Gastrocnemius medialis (tissue), 4 donors: ENCODE data around the gene DBX1. TPM values are rescaled to one million over a fixed set of nuclear protein-coding genes. Genes with fewer than 3 reads are reported as not detected.

Experiments used
- ATAC-seq, 2 donors: fragments of 150-250 bp; one replicate each; pipeline ENCODE4 v1.9.1; 2016
- DNase-seq, 2 donors: peaks; one replicate each; pipeline ENCODE4 v3.0.0-alpha.2; 2019
- H3K27ac ChIP-seq, 4 donors: fragments of 200-600 bp; sonication (generic); 1 replicate in 1 of 4; 2 replicates in 3 of 4; pipeline ENCODE4 v1.5.1; 2016 to 2018; ENCODE audit warnings: mild to moderate bottlenecking in 2 of 4, moderate library complexity in 1 of 4
- H3K27me3 ChIP-seq, 3 donors: fragments of 200-600 bp; sonication (generic) in 2 of 3; 1 replicate in 1 of 3; 2 replicates in 2 of 3; pipeline versions ENCODE4 v1.5.1 to v1.6.0; 2016 to 2019; ENCODE audit warnings: mild to moderate bottlenecking in 1 of 3, moderate library complexity in 1 of 3
- H3K36me3 ChIP-seq, 2 donors: fragments of 200-600 bp; sonication (generic) in 1 of 2; one replicate each; pipeline ENCODE4 v1.5.1; 2017 to 2018
- H3K4me1 ChIP-seq, 2 donors: fragments of 200-600 bp; sonication (generic) in 1 of 2; one replicate each; pipeline ENCODE4 v1.5.1; 2016 to 2017; ENCODE audit warnings: mild to moderate bottlenecking in 2 of 2
- H3K4me3 ChIP-seq, 4 donors: fragments of 200-600 bp; sonication (generic) in 3 of 4; 1 replicate in 1 of 4; 2 replicates in 3 of 4; pipeline ENCODE4 v1.5.1; 2016 to 2019; ENCODE audit warnings: mild to moderate bottlenecking in 2 of 4
- H3K9me3 ChIP-seq, 3 donors: fragments of 200-600 bp; sonication (generic) in 2 of 3; 1 replicate in 1 of 3; 2 replicates in 2 of 3; pipeline ENCODE4 v1.5.1; 2016 to 2019
- CTCF ChIP-seq, 5 experiments: fragments of 450-650 bp in 3 of 5; fragments of 200-600 bp in 2 of 5; sonication (generic) in 2 of 5; IDR thresholded peaks in 4 of 5; conservative IDR thresholded peaks in 1 of 5; 1 replicate in 4 of 5; 2 replicates in 1 of 5; pipeline ENCODE4 v1.5.1; 2016 to 2019; ENCODE audit warnings: antibody characterized with exemption in 5 of 5, mild to moderate bottlenecking in 3 of 5, moderate library complexity in 3 of 5
- POLR2A ChIP-seq, 2 donors: fragments of 450-650 bp; IDR thresholded peaks; one replicate each; pipeline ENCODE4 v1.6.1; 2017; ENCODE audit warnings: antibody characterized with exemption in 2 of 2, mild to moderate bottlenecking in 2 of 2, moderate library complexity in 2 of 2
- in situ Hi-C, 4 donors: fragments of 200-750 bp; cut with MboI; loops; one replicate each; pipeline versions ENCODE4 v1.15.0 to v1.8.0; 2017; ENCODE audit warnings: low sequenced_read_pairs in 4 of 4
- intact Hi-C: fragments of 100-400 bp; cut with DNase I; formaldehyde crosslinking; loops from one replicate; pipeline ENCODE4 v1.15.1; 2023; ENCODE audit warnings: low total_unique reads
- total RNA-seq, 4 donors: library from RNA; depleted of rRNA; stranded (reverse); fragments of >200 nt; gene quantifications; one replicate each; pipeline versions ENCODE4 v1.1.0 to v1.2.3, GENCODE V29; 2016

The DBX1 gene
- total RNA-seq, 4 donors from 2014 or later = not detected

- intact Hi-C loops (no loop called here), in situ Hi-C loops (no loop called here)
- Histone ChIP-seq H3K4me3 (no peak overlapping the region), H3K27ac (no peak overlapping the region), H3K27me3 (no peaks in the 10 kb centered on the region), H3K36me3 (no peaks in the 10 kb centered on the region), H3K4me1 (no peaks in the 10 kb centered on the region), H3K9me3 (no peaks in the 10 kb centered on the region)
- no peak for ATAC-seq
- no peak for DNase-seq
- no peak for TF ChIP-seq POLR2A (IDR thresholded peaks at IDR 0.05)
- TF ChIP-seq CTCF (IDR thresholded peaks at IDR 0.05 in 4 of 5, conservative IDR thresholded peaks at IDR 0.05 in 1 of 5) = no peak
Observed at GRCh38 chr11:20177136-20177535, 16.9 kb upstream of the DBX1 start.

- ATAC-seq = no peak
- peaks cover 0 to 16% (median 10%) of the 10 kb centered on the region in 3 donors for H3K27me3 ChIP-seq
- no peak for TF ChIP-seq POLR2A (IDR thresholded peaks at IDR 0.05)
- TF ChIP-seq CTCF (IDR thresholded peaks at IDR 0.05 in 4 of 5, conservative IDR thresholded peaks at IDR 0.05 in 1 of 5) = no peak
Observed at GRCh38 chr11:20172721-20173447, 12.6 kb upstream of the DBX1 start.

GRCh38 chr11:20163783-20164481, 3.7 kb upstream of the DBX1 start:
- H3K4me3 ChIP-seq = peak overlapping the region; percentile 33 to 65 (median 46)
- DNase-seq (no peak), ATAC-seq (no peak)
- peaks cover 79 to 91% (median 87%) of the 10 kb centered on the region in 3 donors for H3K27me3 ChIP-seq
- peaks cover 17 to 18% of the 10 kb centered on the region in 2 donors for H3K4me1 ChIP-seq
- intact Hi-C loops = no loop called here
- in situ Hi-C loops = no loop called here
- no peak overlapping the region for H3K27ac ChIP-seq
- TF ChIP-seq POLR2A (IDR thresholded peaks at IDR 0.05) (no peak), CTCF (IDR thresholded peaks at IDR 0.05 in 4 of 5, conservative IDR thresholded peaks at IDR 0.05 in 1 of 5) (no peak)
- no peaks in the 10 kb centered on the region for H3K9me3 ChIP-seq
- no peaks in the 10 kb centered on the region for H3K36me3 ChIP-seq

More at GRCh38 chr11:20172721-20173447, 12.6 kb upstream of the DBX1 start:
- no peaks in the 10 kb centered on the region for H3K36me3 ChIP-seq
- DNase-seq = no peak
- intact Hi-C loops (no loop called here), in situ Hi-C loops (no loop called here)
- no peaks in the 10 kb centered on the region for H3K9me3 ChIP-seq
- H3K4me1 ChIP-seq = no peaks in the 10 kb centered on the region
- H3K4me3 ChIP-seq = no peak overlapping the region
- no peak overlapping the region for H3K27ac ChIP-seq

GRCh38 chr11:20162824-20163782, 2.8 kb upstream of the DBX1 start:
- no peak overlapping the region for H3K27ac ChIP-seq
- ATAC-seq (peak; percentile 45 to 46), DNase-seq (no peak)
- H3K4me1 ChIP-seq = peaks cover 17 to 18% of the 10 kb centered on the region in 2 donors
- peaks cover 87 to 93% (median 88%) of the 10 kb centered on the region in 3 donors for H3K27me3 ChIP-seq
- TF ChIP-seq CTCF (IDR thresholded peaks at IDR 0.05 in 4 of 5, conservative IDR thresholded peaks at IDR 0.05 in 1 of 5) = no peak
- H3K9me3 ChIP-seq = no peaks in the 10 kb centered on the region
- peak overlapping the region; percentile 33 to 65 (median 46) for H3K4me3 ChIP-seq
- H3K36me3 ChIP-seq = no peaks in the 10 kb centered on the region
- intact Hi-C loops = no loop called here
- in situ Hi-C loops = no loop called here
